Measurements from ENCODE around the gene LIME1.
"Not testable (repeated sequence)": the region's sequence is repeated elsewhere in the genome, so short reads cannot be mapped to it uniquely, and the experiment has no call there.

LIME1 gene

GRCh38 chr20:63775096-63775978 is 38.9 kb downstream of the LIME1 start:
- DNase-seq, result no peak

DNA sequence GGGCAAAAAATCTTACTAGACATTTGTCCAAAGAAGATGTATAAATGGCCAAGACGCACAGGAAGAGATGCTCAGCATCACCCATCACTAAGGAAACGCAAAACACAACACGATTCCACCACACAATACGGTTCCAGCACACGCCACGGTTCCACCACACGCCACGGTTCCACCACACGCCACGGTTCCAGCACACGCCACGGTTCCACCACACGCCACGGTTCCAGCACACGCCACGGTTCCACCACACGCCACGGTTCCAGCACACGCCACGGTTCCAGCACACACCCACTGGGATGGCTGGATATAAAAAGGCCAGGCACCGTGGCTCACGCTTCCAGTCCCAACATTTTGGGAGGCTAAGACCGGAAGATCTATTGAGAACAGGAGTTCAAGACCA is 40.4 kb downstream of the LIME1 start:
- DNase-seq, result not testable (repeated sequence)

- DNase-seq, result no peak
Measured at GRCh38 chr20:63777614-63778013, 41.1 kb downstream of the LIME1 start.

DNA sequence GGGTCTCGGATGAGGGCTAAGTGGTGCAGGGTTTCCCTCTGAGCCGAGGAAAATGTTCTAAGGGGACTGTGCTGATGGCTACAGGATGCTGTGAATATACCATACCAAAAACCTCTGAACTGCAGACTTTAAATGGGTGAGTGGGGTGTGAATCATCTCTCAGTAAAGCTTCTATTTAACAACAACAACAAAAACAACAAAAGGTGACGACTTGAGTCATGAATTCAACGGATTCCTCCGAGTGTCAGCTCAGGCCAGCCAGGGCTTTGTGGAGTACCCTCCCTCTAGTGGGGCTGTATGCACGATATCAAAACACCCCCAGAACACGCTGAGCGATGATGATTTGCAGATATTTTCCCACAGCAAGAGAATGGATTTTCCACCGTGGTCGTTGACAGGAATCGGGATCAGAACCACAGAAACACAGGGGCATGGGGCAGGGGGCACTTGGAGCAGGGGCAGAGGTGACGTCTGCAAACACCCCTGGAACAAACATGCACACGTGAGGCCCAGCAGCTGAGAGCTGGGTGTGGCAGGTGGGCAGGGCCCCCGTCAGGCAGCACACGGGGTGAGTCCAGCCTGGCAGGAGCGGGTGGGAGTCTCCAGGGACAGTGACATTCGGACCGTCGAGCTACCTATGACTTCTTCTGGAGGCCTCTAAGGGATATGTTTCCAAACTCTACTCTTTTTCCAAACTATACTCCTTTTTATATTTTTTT is 41.7 kb downstream of the LIME1 start:
- DNase-seq, result no peak

DNA sequence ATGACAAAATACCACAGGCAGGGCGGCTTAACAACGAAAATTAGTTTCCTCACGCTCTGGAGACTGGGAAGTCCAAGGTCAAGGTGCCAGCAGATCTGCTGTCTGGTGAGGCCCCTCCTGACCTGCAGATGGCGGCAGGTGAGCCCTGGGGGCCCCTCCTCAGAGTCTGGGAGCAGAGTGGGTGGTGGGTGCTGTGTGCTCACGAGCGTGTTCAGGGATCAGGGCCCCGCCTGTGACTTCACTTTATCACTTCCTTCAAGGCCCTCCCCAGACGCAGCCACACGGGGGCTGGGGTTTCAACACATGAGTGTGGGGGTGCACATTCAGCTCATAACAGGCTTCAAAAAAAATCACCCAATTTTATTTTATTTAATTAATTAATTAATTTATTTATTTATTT is 42.4 kb downstream of the LIME1 start:
- DNase-seq, result no peak

- DNase-seq, result no peak
Measured at GRCh38 chr20:63781181-63781580, 44.7 kb downstream of the LIME1 start.

DNA sequence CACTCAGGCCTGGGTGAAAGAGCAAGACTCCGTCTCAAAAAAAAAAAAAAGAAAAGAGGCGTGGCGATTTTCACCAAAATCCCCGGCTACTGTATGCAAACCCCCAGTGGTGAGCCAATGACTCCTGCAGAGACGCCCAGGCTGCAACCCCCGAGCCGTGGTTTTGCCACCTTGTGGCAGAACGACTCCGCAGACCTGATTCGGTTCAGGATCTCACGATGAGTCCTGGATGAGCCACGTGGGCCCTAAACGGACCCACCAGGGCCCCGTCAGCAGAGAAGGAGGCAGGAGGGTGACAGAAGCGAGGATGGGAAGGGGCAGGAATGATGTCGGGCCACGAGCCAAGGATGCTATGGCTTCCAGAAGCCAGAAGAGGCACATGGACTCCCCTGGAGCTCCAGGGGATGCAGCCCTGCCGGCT is 45.6 kb downstream of the LIME1 start:
- no peak for DNase-seq

DNA sequence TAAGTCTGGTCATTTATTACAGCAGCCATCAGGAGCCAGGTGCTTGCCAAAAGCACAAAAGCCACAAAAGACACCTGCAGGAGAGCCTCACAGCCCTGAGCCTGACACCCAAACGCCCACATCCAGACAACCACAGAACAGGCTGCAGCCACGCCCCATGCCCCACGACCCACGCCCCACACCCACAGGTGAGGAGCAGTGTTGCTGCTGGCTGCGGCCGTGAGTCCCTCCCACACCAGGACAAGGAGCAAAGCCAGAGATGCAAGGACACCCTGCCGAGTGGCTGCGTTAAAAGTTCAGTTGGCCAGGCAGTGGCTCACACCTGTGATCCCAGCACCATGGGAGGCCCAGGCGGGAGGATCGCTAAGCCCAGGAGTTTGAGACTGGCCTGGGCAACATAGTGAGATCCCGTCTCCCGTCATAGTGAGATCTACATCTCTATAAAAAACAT is 46.1 kb downstream of the LIME1 start:
- no peak for DNase-seq

GRCh38 chr20:63783970-63784369 is 47.5 kb downstream of the LIME1 start:
- no peak for DNase-seq

DNA sequence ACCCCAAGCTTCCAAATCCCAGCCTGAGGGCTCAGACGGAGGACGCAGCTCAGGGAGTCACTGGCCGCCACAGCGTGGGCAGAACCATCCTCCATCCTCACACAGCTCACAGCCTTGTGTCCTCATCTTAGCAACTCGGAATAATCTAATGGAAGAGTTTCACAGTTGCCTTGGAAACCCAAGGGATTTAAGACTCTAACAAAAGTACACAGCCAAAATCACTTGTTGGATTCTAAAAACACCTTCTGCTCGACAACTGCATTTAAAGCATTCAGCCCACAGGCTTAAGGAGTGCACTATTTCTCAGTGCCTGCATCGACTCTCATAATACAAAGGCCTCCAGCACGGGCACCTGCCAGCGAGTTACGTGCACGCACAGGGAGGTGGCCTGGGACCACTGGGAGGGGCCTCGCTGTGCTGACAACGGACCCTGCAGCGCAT is 49.2 kb downstream of the LIME1 start:
- no peak for DNase-seq

DNA sequence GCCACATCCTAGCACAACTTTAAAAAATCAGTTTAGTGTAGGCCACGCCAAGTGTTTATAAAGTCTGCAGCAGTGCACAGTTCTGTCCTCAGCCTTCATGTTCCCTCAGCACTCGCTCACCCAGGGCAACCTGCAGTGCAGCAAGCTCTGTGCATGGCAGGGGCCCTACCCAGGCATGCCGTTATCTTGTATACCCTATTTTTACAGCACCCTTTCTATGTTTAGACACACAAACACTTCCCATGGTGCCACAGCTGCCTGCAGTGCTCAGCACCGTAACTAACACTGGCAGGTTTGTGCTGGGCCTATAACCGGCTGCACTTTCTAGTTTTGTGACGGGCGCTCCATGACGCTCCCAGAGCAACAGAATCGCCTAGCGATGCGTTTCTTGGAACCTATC is 50.8 kb downstream of the LIME1 start:
- DNase-seq, result no peak

GRCh38 chr20:63787749-63788148 is 51.3 kb downstream of the LIME1 start:
- no peak for DNase-seq

Measured in NCI-H446 (cell line).